Tibial nerve (tissue), 4 donors: ENCODE data around the gene EEF2.

Source experiments
- CTCF ChIP-seq, 5 experiments: fragments of 200-600 bp in 3 of 5; fragments of 450-650 bp in 2 of 5; sonication (generic) in 3 of 5; IDR thresholded peaks; one replicate each; pipeline ENCODE4 v1.5.1; 2016 to 2019; ENCODE audit warnings: antibody characterized with exemption in 5 of 5, mild to moderate bottlenecking in 3 of 5, moderate library complexity in 2 of 5
- EP300 ChIP-seq, 2 donors: sonication (generic); formaldehyde crosslinking; IDR thresholded peaks; one replicate each; pipeline ENCODE4 v1.6.1; 2017; ENCODE audit warnings: antibody characterized with exemption in 2 of 2, mild to moderate bottlenecking in 1 of 2
- POLR2A ChIP-seq, 2 donors: fragments of 450-650 bp; IDR thresholded peaks; one replicate each; pipeline ENCODE4 v1.6.1; 2017; ENCODE audit warnings: antibody characterized with exemption in 2 of 2, mild to moderate bottlenecking in 2 of 2, moderate library complexity in 2 of 2

- TF ChIP-seq CTCF (IDR thresholded peaks at IDR 0.05): no peak
- no peak for TF ChIP-seq EP300 (IDR thresholded peaks at IDR 0.05)
- TF ChIP-seq POLR2A (IDR thresholded peaks at IDR 0.05): no peak
Observed at GRCh38 chr19:3978145-3978544, 7.1 kb downstream of the EEF2 start.
